CD1c-positive myeloid dendritic cell (primary cell): Measurements from ENCODE around the gene DYNC1LI1.
"Not testable (repeated sequence)": the region's sequence is repeated elsewhere in the genome, so short reads cannot be mapped to it uniquely, and the experiment has no call there.

Experiments used
- DNase-seq: peaks from one replicate; pipeline ENCODE4 v3.0.0-alpha.2; 2016; ENCODE audit errors: extremely low spot score

DYNC1LI1 gene

DNA sequence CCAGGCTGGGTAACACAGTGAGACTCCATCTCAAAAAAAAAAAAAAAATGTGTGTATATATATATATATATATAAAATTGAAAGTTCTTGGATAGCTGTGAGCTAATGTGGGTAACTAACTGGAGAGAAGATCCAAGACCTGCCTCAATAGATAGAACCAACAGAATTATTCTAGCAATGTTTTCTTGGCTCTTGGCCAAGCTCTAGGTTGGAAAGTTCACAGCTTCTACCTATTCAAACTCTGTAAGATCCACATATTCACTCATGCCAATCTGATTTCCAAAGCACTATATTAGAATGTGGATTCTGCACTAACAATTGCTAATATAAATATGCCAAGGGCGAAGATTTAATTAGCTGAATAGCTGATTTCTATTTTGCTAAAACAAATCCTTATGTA lies 38.2 kb downstream of the DYNC1LI1 start:
- no peak for DNase-seq

DNA sequence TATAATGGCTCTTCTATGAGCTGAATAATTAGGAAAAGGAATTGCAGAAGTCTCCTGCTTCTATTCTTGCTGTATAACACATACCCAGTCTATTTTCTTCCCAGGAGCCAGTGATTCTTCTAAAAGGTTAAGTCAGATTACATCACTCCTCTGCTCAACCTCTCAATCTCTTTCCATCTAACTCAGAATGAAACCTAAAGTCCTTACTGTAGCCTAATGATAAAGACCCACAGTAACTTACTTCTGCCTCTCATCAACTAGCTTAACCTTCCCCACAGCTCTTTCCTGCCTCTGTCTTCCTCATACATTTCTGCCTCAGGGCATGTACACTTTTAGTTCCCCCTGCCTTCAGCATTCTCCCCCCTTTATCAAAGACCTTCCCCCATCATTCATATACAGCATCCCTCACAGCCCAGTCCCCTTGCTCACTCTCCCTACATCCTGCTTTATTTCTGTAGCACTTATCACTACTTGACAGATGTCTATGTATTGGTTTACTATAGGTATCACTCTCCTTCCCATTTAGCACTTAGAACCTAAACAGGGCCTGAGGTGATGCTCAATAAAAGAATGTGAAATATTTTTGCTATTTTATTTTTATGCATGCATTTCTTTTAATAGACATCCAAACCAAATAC lies 39.5 kb downstream of the DYNC1LI1 start:
- no peak for DNase-seq

DNA sequence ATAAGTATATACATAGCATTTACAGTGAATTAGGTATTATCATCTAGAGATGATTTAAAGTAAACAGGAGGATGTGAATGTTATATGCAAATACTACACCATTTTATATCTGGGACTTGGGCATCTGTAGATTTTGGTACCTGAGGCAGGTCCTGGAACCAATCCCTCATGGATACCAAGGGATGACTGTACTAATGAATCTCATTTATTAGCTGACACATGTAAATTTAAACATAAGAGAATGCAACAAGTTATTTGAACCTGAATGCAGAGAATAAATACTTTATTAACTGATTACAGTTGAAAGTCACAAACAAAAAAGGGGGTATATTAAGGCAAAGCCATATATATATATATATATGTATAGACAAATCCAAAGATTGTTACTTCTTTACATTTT lies 44.9 kb downstream of the DYNC1LI1 start:
- DNase-seq, result no peak

DNA sequence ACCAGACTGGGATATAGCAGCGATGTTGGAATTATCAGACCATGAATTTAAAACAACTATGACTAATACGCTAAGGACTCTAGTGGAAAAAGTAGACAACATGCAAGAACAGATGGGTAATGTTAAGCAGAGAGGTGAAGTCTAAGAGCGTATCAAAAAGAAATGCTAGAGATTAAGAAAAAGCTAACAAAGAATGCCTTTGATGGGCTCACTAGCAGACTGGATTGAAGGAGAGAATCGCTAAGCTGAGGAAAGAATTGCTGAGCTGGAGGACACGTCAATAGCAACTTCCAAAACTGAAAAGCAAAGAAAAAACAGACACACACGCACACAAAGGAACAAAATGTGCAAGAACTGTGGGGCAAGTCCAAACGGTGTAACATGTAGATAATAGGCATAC lies 48.0 kb downstream of the DYNC1LI1 start:
- DNase-seq, result no peak

DNA sequence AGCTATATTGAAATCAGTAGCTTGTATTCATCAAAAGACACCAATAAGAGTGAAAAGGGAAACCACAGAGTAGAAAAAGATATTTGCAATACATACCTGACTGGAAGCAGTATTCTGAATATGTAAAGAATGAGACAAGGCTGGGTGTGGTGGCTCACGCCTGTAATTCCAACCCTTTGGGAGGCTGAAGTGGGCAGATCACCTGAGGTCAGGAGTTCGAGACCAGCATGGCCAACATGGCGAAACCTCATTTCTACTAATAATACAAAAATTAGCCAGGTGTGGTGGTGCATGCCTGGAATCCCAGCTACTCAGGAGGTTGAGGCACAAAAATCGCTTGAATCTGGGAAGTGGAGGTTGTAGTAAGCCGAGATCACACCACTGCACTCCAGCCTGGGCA lies 51.7 kb downstream of the DYNC1LI1 start:
- not testable (repeated sequence) for DNase-seq

DNA sequence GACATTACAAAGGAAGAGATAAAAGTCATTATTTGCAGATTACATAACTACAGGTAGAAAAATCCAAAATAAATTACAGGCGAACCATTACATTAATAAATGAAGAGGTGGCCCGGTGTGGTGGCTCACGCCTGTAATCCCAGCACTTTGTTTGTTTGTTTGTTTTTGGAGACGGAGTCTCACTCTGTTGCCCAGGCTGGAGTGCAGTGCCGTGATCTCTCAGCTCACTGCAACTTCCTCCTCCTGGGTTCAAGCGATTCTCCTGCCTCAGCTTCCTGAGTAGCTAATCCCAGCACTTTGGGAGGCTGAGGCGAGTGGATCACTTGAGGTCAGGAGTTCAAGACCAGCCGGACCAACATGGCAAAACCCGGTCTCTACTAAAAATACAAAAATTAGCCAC lies 53.9 kb downstream of the DYNC1LI1 start:
- DNase-seq, result peak; percentile 58

DNA sequence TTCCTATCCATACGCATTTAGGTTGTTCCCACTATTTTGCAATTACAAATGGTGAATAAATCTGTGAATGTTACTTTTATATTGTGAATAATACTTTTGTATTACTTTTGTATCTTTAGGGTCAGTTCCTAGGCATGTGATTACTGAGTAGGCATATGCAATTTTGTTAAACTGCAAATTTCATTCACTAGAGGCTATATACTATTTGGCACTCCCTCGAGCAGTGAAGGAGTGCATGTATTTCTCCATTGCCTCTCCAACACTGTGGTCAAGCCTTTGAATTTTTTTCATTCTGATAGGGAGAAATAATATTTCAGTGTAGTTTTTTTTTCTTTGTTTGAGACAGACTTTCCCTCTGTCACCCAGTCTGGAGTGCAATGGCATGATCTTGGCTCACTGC lies 59.7 kb downstream of the DYNC1LI1 start:
- no peak for DNase-seq

DNA sequence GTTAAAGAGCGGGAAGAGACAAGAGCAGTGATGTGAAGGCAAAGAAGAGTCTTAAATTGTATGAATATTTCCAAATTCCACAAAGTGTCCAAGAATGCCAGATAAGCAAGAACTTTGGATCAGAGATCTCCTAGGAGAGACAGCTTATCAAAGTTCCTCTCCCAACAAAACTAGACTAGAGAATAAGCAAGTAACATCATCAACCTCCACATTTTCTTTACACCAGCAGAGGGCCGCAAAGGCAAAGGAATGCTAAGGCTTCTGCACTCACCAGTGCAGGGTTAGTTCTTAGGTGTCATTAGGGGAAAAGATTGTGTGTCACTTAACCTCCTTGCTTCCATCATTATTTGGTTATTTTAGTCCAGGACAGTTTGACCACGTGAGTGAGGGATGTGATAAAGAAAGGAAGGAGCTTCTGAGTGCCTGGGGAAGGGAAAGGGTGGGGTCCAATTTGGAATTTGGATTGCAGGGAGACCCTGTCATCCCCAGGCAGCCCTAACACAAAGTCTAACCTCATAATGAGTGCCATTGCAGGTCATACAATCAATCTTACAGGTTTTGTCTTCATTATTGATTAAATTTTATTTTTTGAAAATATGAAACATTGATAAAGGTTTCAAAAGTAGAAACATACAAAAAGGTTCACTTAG lies 60.5 kb downstream of the DYNC1LI1 start:
- peak; percentile 78 for DNase-seq

DNA sequence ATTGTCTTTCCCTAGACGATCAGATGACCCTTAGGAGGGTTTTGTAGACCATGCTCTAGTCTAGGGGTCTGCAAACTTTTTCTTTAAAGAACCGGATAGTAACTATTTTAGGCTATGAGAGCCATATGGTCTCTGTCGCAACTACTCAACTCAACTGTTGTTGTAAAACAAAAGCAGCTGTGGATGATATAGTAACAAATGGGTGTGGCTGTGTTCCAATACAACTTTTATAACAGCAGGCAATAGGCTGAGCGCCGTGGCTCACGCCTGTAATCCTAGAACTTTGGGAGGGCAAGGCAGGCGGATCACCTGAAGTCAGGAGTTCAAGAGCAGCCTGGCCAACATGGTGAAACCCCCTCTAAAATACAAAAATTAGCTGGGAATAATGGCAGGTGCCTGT lies 61.9 kb downstream of the DYNC1LI1 start:
- no peak for DNase-seq

DNA sequence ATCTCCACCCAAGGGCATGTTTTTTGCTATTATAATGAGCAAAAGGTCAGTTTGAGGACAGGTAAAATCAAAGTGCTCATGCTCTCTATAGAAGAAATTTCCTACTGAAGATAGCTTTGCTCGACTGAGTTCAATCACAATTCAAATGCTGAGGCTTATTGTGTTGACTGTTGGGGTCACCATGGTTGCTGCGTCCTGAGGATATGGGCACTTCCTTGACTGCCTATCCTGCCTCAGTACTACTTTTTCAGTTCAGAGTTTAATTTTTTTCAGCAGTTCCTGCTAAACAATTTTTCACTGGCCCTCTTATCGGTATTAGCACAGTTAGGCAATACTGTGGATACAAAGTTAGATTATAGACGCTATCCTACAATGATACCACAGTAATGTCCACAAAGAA lies 64.2 kb downstream of the DYNC1LI1 start:
- no peak for DNase-seq

DNA sequence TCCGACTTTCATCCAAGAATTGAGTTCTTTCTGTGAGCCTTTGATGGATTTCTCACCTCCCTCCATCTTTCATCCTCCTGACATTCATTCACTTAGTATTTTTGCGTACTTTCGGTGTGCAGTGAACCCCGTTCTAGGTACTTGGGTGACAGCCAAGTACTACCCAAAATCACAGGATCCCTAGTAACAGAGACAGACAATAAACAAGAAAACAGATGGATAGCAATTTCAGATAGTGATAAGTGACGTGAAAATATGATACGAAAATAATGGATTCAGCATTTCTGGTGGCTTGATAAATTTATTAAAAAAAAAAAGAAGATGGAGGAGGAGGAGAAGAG lies 67.7 kb downstream of the DYNC1LI1 start:
- DNase-seq, result no peak

DNA sequence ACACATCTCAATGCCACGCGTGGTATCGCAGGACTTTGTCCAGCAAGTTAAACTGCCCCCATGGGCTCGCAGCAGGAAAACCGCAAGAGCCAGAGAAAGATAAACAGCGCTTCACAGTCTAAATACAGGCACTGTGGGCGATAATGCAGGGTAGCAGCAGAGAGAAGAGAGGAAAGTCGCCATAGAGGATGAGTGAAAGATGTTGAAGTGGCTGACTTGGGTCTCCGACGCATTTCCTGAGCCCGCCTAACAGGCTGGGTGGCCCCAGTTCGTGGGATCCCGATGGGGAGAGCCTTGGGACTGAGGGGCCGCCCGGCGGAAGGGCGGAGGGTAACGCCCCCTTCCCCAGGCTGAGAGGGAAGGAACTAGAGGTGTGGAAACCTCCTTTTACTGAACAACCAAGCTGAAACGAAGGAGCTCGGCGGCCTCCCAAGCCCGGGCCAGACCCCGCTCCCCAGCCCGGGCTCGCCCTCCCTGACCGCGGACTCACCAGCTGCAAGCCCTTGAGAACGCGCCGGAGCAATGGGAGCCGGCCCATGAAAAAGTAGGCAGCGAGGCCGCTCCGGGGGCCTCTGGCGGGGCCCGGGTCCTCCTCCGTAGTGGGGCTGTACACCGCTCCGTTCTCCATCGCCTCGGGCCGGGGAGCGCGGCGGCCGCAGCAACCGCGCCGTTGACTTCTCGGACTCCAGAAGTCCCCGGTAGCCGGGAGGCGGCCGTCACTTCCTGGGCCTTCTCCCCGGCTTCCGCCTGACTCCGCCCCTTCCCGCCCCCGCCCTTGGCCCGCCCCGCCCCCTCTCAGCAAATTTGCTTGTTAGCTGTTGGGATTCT lies 68.3 kb downstream of the DYNC1LI1 start, which contains the start of gene CMTM6:
TSS of gene CMTM6 (minus strand) at position 735 of the 828 bp plus-strand sequence. CDS start at position 628, 107 bp downstream.
- peak; percentile 88 for DNase-seq

DNA sequence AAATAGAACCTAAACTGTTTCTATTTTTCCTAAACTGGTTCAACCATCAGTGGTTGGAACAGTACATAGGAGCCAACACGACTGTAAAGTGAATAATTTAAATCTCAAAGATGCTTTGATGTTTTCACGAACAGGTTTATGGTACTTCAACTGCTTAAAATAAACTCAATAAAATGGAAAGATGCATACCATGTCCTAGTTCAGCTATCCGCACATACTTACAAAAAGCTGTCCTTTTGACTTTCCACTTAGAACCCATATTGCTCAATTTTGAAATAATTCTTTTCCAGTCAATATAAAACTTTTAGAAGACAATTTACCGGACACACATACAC lies 68.9 kb downstream of the DYNC1LI1 start:
- no peak for DNase-seq

DNA sequence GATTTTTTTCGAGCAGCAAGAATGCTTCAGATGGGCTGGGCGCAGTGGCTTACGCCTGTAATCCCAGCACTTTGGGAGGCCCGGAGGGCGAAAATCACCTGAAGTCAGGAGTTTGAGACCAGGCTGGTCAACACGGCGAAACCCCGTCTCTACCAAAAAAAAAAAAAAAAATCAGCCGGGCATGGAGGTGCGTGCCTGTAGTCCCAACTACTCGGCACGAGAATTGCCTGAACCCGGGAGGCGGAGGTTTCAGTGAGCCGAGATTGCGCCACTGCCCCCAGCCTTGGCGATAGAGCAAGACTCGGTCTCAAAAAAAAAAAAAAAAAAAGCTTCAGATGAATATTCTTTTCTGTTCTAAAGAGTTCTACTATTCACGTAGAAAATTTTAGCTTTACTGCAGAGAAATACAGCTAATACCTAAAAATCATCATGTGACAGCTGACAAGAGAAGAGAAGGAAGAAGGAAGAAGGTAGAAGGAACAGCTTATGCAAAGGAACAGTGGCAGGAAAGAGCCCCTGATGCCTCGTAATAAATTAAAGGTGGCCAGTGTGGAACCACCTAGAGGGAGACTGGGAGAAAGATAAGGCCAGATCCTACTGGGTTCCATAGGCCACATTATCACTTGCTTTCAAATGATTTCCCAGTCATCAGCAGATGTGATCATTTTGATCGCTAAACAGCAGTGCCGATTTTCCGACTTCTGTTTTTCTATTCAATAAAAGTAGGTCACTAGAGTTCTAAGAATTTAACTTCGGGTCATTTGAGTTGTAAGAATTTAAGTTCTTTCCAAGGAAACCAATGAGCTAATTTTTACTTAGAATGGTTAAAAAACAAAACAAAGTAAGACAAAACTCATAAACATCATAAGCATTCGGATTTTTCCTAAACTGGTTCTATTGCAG lies 69.5 kb downstream of the DYNC1LI1 start:
- peak; percentile 58 for DNase-seq

DNA sequence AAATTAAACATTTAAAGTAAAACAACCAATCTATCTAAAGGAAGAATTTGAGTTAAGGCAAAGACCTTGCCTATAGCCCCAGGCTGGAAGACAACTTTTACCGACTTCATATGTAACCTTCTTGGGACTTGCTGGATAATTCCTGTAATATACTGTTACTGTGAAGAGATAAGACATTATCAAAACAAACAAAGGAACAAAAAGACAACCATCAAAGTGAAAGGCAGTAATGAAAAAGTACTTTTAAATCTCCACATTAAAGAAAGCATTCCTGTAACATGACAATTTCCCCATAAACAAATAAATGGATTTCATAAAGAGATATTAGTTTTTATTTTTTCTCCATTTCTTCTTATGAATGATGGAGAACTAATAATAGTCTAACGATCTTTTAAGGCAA lies 70.4 kb downstream of the DYNC1LI1 start:
- DNase-seq, result no peak

DNA sequence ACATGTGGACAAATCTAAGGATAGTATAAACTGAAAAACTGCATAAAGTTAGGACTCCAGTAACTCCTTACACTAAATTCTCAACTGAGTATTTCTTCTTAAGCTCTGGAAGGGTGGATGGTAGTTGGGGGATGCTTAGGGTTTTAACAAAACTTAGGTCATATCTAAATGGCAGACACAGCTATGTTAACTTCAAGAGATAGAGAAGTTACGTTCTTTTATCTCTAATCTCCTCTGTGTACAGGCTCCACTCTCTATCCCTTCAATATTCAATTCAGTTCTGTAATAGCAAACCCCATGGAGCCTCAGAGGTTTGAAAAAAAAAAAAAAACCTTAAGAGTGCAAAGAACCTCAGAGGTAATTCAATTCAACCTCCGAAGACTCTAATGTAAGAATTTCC lies 71.1 kb downstream of the DYNC1LI1 start:
- no peak for DNase-seq

DNA sequence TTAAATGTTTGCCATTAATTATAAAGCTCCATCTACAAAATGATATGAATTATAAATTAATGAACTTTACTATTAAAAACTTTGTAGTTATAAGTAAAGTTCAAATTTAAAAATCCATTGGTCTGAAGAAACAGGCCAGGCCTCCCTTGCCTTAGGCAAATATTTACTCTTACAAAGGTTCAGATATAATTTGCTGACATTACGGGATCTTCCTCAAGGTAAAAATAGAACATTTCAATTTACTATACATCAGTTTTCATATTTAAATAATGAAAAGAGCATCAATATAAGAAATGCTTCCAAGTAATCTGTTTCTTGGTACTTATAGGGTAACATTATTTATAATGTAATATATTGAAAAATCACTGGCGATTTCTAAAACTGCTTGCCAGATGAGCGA lies 71.7 kb downstream of the DYNC1LI1 start:
- DNase-seq, result no peak

DNA sequence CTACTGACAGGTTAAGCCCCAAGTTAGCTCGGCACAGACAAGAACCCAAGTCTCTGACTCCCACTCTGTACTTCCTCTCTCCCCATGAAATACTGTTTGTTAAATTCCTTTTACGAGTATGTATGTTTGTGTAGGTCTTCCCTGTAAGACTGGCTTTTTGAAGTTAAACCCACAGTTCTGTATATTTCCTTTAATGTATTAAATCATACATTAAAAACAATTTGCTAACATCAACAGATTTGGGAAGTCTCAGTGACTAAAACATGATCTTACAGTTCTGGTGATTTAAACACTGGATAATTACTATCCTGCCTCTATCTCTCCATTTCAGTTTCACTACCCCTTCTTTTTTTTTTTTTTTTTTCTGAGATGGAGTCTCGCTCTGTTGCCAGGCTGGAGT lies 72.4 kb downstream of the DYNC1LI1 start:
- peak; percentile 54 for DNase-seq

DNA sequence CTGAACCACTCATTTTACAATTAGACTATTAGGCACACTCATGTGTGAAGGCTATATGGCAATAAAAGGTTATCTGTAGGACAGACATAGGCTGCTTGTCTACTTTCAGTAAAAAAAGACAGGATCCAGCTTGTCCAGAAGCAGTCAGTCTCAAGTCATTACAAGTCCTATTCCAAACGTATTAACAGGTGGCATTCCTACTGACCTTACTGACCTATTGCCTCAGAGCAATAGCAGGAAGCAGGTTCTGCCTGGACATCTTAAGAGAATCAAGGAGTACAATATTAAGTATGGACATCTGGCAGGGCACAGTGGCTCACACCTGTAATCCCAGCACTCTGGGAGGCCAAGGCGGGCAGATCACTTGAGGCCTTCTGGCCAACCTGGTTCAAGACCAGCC lies 75.0 kb downstream of the DYNC1LI1 start:
- DNase-seq, result no peak

DNA sequence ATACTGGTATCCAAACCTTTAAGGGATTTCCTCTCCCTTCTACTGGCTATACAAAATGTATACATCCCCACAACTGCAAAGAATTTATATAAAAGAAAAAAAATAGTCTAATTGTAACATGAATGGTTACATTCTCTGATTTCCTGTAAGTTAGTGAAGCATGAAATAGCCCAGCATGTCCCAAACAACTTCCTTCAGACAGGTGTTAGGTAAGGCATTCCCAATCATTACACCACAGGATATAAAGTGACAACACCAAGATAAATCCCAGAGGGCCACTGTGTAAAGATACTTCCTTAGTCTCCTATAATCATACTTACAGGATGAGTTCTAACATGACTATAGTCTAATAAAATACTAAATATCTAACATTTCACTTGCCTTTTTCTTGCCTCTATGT lies 75.6 kb downstream of the DYNC1LI1 start:
- DNase-seq, result no peak

DNA sequence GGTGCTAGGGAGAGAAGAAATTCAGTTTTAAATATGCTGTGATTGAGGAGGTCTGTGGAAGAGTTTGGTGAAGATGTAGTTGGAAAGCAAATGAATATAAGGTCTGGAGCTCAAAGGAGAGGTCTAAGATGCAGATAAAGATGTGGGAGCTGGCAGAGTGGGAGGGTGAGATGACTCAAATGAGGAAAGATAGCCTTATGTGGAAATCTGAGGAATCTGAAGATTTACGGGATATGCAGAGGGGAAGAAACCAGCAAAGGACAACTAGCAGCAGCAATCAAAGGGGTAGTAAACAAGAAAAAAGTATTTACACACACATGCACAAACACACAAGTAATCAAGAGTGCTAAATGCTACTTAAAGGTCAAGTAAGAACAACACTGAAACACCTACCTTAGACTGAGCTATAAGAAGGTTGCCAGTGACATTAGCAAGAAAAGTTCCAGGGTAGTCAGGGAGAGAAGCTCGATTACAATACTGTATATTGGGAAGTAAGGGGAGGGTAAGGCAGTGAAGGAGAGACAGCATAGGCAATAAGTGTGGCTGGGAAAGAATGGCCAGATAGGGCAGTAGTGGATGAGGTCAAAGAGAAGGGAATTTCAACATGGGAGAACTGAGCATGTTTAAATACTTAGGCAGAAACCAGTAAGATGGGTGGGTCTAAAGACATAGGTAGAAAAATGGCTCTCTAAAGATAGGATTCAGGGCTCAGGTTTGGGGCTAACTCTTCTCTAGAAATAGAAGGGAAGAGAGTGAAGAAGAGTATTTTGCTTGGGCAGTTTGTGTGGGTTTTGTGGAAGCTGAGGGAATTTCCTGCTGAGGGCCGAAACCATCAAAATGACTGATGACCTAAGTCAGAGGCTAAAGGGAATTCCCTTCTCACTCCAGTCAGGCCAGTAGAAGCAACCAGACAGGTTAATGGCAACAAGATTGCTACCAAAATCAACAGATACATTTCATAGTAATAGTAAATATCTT lies 76.9 kb downstream of the DYNC1LI1 start:
- peak; percentile 83 for DNase-seq
